Memory B cell (primary cell): ENCODE results near the gene ZNF710.

ENCODE experiments used
- ATAC-seq: fragments of 150-1000 bp; cut with Tn5 transposase; 2 replicates; pipeline ENCODE4 v1.10.0; 2021; ENCODE audit warnings: low read depth, mild to moderate bottlenecking, moderate library complexity
- DNase-seq, 2 donors: peaks; one replicate each; pipeline ENCODE4 v3.0.0; 2022; ENCODE audit warnings: low spot score in 2 of 2
- H3K27ac Mint-ChIP-seq: one replicate; pipeline ENCODE4 v1.8.0; 2022; ENCODE audit warnings: mild to moderate bottlenecking, moderate library complexity, mixed read lengths
- H3K27me3 Mint-ChIP-seq: one replicate; pipeline ENCODE4 v1.8.0; 2022; ENCODE audit warnings: mixed read lengths
- H3K36me3 Mint-ChIP-seq: one replicate; pipeline ENCODE4 v1.8.0; 2022; ENCODE audit warnings: mild to moderate bottlenecking, mixed read lengths
- H3K4me1 Mint-ChIP-seq: one replicate; pipeline ENCODE4 v1.8.0; 2022; ENCODE audit warnings: mixed read lengths
- H3K4me3 Mint-ChIP-seq: one replicate; pipeline ENCODE4 v1.8.0; 2022; ENCODE audit warnings: mild to moderate bottlenecking, moderate library complexity, mixed read lengths
- H3K9me3 Mint-ChIP-seq: one replicate; pipeline ENCODE4 v1.8.0; 2022; ENCODE audit warnings: mixed read lengths

Gene ZNF710

DNA sequence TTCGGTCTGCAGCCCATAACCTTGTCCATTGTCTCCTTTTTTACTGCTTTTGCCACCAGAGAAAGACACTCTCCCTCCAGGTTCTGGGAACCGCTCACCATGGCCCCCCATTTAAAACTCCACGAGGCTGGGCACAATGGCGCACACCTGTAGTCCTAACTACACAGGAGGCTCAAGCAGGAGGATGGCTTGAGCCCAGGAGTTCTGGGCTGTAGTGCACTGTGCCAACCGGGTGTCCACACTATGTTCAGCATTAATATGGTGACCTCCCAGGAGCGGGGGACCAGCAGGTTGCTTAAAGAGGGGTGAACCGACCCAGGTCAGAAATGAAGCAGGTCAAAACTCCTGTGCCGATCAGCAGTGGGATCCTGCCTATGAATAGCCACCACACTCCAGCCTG, 129.2 kb downstream of the ZNF710 start:
- no peak overlapping the region for H3K27ac Mint-ChIP-seq
- DNase-seq = no peak
- ATAC-seq = no peak
- H3K36me3 Mint-ChIP-seq = no peaks in the 10 kb centered on the region
- peaks cover 2% of the 10 kb centered on the region for H3K9me3 Mint-ChIP-seq
- H3K4me3 Mint-ChIP-seq = no peak overlapping the region
- peaks cover 6% of the 10 kb centered on the region for H3K27me3 Mint-ChIP-seq
- peaks cover 5% of the 10 kb centered on the region for H3K4me1 Mint-ChIP-seq
